Kidney (tissue), 14 donors: ENCODE measurements around the gene CALD1. TPM values are rescaled to one million over a fixed set of nuclear protein-coding genes. Genes with fewer than 3 reads are reported as not detected.
"Not testable (repeated sequence)": the region's sequence is repeated elsewhere in the genome, so short reads cannot be mapped to it uniquely, and the experiment has no call there.

Experiments
- DNase-seq, 5 donors: peaks; one replicate each; pipeline ENCODE4 v3.0.0-alpha.2; 2013 to 2020
- FAIRE-seq: peaks from 2 replicates; lab custom pipeline; 2012; peaks lifted over from hg19 to GRCh38; lab: Jason Lieb, UNC
- H3K27ac ChIP-seq, 2 donors: one replicate each; pipeline ENCODE4 v1.7.0; 2013; ENCODE audit warnings: low read depth in 2 of 2, low read length in 2 of 2, inconsistent platforms in 1 of 2
- H3K27me3 ChIP-seq: one replicate; pipeline ENCODE4 v1.7.1; 2013; ENCODE audit warnings: low read length, inconsistent platforms; ENCODE audit not compliant: control insufficient read depth, insufficient read depth
- H3K36me3 ChIP-seq, 3 donors: one replicate each; pipeline versions ENCODE4 v1.7.0 to v1.7.1; 2013; ENCODE audit warnings: low read length in 3 of 3, control low read depth in 1 of 3, inconsistent platforms in 1 of 3; ENCODE audit not compliant: insufficient read depth in 3 of 3, control insufficient read depth in 2 of 3
- H3K4me1 ChIP-seq, 3 donors: one replicate each; pipeline versions ENCODE4 v1.7.0 to v1.7.1; 2013; ENCODE audit warnings: low read length in 3 of 3, inconsistent platforms in 1 of 3, low read depth in 1 of 3; ENCODE audit not compliant: control insufficient read depth in 2 of 3, insufficient read depth in 2 of 3
- H3K4me3 ChIP-seq, 3 donors: one replicate each; pipeline versions ENCODE4 v1.7.0 to v1.8.1; 2013; ENCODE audit warnings: low read length in 3 of 3, control low read depth in 1 of 3, inconsistent platforms in 1 of 3
- H3K9ac ChIP-seq, 3 donors: one replicate each; pipeline versions ENCODE4 v1.7.0 to v1.7.1; 2013; ENCODE audit warnings: low read length in 3 of 3, control low read depth in 1 of 3, inconsistent platforms in 1 of 3
- H3K9me3 ChIP-seq, 3 donors: one replicate each; pipeline versions ENCODE4 v1.7.0 to v1.7.1; 2013; ENCODE audit warnings: low read length in 3 of 3, control low read depth in 1 of 3, inconsistent platforms in 1 of 3; ENCODE audit not compliant: control insufficient read depth in 2 of 3, insufficient read depth in 1 of 3
- intact Hi-C: fragments of 100-400 bp; cut with DNase I; formaldehyde crosslinking; loops from one replicate; pipeline ENCODE4 v1.11.1; 2022
- polyA plus RNA-seq: library from polyadenylated mRNA; stranded (reverse); fragments of 350-450 nt; fragmentation: Illumina TruSeq; extraction: RNeasy Lipid Tissue Mini Kit (QIAGEN cat#74804); gene quantifications from one replicate; pipeline ENCODE4 v1.2.3, GENCODE V29; 2014; ENCODE audit warnings: low read depth, low replicate concordance; ENCODE audit not compliant: insufficient read depth
- total RNA-seq: library from RNA; stranded (reverse); fragmentation: NEBNext Ultra II Directional; extraction: Animal tissue kit (Norgen Biotek cat#: 25700); gene quantifications from one replicate; pipeline ENCODE4 v1.2.1, GENCODE V29; 2021
- TF ChIP-seq, protein P1 (sequence below): IDR thresholded peaks from 3 replicates; pipeline ENCODE4 v1.5.1; 2012; ENCODE audit warnings: mild to moderate bottlenecking, moderate library complexity, borderline replicate concordance; ENCODE audit not compliant: insufficient read depth; ENCODE audit errors: extremely low read depth
- donor health status: control.
- donor health status: control.
- donor health status: control.
- donor health status: control.
- donor health status: control.
- donor health status: DM: yes; HTN: yes; CAD: no.
- donor health status: Normal renal cell carcinoma (clear cell type).

CALD1 gene
- total and polyA plus RNA-seq, 2 donors from 2014 or later = 72.7 to 218 TPM

DNA sequence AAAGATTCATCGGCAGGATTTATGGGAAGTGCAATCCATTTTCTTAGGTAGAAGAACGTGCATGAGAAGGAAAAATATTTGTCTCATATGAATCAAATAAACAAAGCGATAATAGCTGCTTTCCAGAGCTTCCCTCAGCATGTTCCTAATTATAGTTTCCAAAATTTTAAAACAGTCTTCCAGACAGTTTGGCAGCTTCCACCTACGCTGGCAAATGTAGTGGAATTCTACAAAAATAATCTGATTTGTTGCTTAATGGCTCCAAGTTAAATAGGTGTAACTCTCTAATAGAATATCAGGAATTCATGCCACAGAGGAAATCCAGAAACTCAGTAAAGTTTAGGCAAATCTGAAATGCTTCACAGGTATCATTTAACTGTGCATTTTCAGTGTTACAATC lies 183.6 kb downstream of the CALD1 start:
- Histone ChIP-seq H3K9ac (no peak overlapping the region), H3K9me3 (no peaks in the 10 kb centered on the region), H3K4me1 (no peaks in the 10 kb centered on the region), H3K4me3 (no peak overlapping the region), H3K27me3 (no peaks in the 10 kb centered on the region), H3K27ac (no peak overlapping the region), H3K36me3 (peaks cover 0 to 66% (median 5%) of the 10 kb centered on the region in 3 donors)
- DNase-seq = no peak
- intact Hi-C loops = no loop called here
- FAIRE-seq = no peak
- TF ChIP-seq, protein P1, sequence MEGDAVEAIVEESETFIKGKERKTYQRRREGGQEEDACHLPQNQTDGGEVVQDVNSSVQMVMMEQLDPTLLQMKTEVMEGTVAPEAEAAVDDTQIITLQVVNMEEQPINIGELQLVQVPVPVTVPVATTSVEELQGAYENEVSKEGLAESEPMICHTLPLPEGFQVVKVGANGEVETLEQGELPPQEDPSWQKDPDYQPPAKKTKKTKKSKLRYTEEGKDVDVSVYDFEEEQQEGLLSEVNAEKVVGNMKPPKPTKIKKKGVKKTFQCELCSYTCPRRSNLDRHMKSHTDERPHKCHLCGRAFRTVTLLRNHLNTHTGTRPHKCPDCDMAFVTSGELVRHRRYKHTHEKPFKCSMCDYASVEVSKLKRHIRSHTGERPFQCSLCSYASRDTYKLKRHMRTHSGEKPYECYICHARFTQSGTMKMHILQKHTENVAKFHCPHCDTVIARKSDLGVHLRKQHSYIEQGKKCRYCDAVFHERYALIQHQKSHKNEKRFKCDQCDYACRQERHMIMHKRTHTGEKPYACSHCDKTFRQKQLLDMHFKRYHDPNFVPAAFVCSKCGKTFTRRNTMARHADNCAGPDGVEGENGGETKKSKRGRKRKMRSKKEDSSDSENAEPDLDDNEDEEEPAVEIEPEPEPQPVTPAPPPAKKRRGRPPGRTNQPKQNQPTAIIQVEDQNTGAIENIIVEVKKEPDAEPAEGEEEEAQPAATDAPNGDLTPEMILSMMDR = no peak

DNA sequence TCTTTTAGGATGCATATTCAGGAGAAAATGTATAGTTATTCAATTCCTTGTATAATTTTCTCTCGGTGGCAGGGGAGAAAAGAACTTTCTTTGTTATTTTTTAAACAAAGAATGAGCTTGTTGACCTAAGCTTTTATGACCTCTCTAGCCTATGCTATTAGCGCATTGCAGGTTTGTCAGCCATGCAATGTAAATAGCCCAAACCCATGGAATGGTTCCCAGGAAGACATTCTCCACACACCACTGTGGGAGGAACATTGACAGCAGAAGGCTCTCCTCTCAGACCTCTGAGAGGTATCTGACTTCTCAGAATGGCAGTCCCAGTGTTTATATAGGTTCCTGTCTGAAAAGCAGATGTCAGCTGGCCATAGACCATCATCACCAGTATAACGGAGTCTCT lies 187.3 kb downstream of the CALD1 start:
- Histone ChIP-seq H3K4me1 (no peaks in the 10 kb centered on the region), H3K36me3 (peaks cover 3 to 43% (median 5%) of the 10 kb centered on the region in 3 donors), H3K4me3 (no peak overlapping the region), H3K27ac (no peak overlapping the region), H3K9me3 (no peaks in the 10 kb centered on the region), H3K27me3 (no peaks in the 10 kb centered on the region), H3K9ac (no peak overlapping the region)
- FAIRE-seq (no peak), DNase-seq (peak in 1 of 5 donors; percentile 37)
- TF ChIP-seq, protein P1 = no peak
- intact Hi-C loops = no loop called here

DNA sequence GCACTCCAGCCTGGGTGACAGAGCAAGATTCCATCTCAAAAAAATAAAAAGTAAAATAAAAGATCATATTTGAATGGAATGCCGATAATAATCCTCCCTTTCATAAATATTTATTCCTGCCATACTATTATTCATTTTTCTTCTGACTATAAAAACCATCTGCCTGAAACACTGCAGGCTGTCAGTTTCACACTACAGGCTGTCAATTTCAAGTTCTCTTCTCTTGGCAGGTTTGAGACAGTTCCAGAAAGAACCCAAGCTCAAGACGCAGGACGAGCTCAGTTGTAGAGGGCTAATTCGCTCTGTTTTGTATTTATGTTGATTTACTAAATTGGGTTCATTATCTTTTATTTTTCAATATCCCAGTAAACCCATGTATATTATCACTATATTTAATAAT lies 188.7 kb downstream of the CALD1 start:
- H3K36me3 ChIP-seq = peaks cover 3 to 37% (median 3%) of the 10 kb centered on the region in 3 donors
- H3K9ac ChIP-seq = no peak overlapping the region
- intact Hi-C loops = no loop called here
- H3K9me3 ChIP-seq = no peaks in the 10 kb centered on the region
- no peaks in the 10 kb centered on the region for H3K27me3 ChIP-seq
- TF ChIP-seq, protein P1 = no peak
- DNase-seq (no peak), FAIRE-seq (no peak)
- no peak overlapping the region for H3K27ac ChIP-seq
- H3K4me3 ChIP-seq = no peak overlapping the region
- H3K4me1 ChIP-seq = no peaks in the 10 kb centered on the region

DNA sequence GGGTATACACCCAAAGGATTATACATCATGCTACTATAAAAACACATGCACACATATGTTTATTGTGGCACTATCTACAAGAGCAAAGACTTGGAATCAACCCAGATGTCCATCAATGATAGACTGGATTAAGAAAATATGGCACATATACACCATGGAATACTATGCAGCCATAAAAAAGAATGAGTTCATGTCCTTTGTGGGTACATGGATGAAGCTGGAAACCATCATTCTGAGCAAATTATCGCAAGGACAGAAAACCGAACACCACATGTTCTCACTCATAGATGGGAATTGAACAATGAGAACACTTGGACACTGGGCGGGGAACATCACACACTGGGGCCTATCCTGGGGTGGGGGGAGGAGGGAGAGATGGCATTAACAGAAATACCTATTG lies 202.2 kb downstream of the CALD1 start:
- FAIRE-seq, DNase-seq, H3K4me3 ChIP-seq, intact Hi-C loops, H3K27ac ChIP-seq, H3K4me1 ChIP-seq, H3K27me3 ChIP-seq, H3K9ac ChIP-seq, H3K36me3 ChIP-seq, H3K9me3 ChIP-seq: not testable (repeated sequence)
